HFF-Myc (cell line): Measurements from ENCODE around the gene HTT.

Experiments used
- DNase-seq: peaks from one replicate; pipeline ENCODE4 v3.0.0-alpha.2; 2011; ENCODE audit warnings: low read depth; ENCODE audit errors: extremely low read depth
- H3K4me3 ChIP-seq: replicated peaks from 2 replicates; pipeline ENCODE4 v1.5.1; 2011; ENCODE audit warnings: low read depth, mild to moderate bottlenecking, control low read depth, low read length
- TF ChIP-seq, protein P1 (sequence below): IDR thresholded peaks from 2 replicates; pipeline ENCODE4 v1.5.1; 2012; ENCODE audit warnings: mild to moderate bottlenecking, low read depth, low read length, control low read depth; ENCODE audit errors: missing control alignments

Gene HTT

GRCh38 chr4:3073158-3074077 is 1.1 kb upstream of the HTT start:
- TF ChIP-seq, protein P1, sequence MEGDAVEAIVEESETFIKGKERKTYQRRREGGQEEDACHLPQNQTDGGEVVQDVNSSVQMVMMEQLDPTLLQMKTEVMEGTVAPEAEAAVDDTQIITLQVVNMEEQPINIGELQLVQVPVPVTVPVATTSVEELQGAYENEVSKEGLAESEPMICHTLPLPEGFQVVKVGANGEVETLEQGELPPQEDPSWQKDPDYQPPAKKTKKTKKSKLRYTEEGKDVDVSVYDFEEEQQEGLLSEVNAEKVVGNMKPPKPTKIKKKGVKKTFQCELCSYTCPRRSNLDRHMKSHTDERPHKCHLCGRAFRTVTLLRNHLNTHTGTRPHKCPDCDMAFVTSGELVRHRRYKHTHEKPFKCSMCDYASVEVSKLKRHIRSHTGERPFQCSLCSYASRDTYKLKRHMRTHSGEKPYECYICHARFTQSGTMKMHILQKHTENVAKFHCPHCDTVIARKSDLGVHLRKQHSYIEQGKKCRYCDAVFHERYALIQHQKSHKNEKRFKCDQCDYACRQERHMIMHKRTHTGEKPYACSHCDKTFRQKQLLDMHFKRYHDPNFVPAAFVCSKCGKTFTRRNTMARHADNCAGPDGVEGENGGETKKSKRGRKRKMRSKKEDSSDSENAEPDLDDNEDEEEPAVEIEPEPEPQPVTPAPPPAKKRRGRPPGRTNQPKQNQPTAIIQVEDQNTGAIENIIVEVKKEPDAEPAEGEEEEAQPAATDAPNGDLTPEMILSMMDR: peak; percentile 7
- peak; percentile 29 for DNase-seq
- peak overlapping the region; percentile 50 for H3K4me3 ChIP-seq

DNA sequence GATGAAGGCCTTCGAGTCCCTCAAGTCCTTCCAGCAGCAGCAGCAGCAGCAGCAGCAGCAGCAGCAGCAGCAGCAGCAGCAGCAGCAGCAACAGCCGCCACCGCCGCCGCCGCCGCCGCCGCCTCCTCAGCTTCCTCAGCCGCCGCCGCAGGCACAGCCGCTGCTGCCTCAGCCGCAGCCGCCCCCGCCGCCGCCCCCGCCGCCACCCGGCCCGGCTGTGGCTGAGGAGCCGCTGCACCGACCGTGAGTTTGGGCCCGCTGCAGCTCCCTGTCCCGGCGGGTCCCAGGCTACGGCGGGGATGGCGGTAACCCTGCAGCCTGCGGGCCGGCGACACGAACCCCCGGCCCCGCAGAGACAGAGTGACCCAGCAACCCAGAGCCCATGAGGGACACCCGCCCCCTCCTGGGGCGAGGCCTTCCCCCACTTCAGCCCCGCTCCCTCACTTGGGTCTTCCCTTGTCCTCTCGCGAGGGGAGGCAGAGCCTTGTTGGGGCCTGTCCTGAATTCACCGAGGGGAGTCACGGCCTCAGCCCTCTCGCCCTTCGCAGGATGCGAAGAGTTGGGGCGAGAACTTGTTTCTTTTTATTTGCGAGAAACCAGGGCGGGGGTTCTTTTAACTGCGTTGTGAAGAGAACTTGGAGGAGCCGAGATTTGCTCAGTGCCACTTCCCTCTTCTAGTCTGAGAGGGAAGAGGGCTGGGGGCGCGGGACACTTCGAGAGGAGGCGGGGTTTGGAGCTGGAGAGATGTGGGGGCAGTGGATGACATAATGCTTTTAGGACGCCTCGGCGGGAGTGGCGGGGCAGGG is 568 bp downstream of the HTT start:
- H3K4me3 ChIP-seq: peak overlapping the region; percentile 76
- TF ChIP-seq, protein P1: no peak
- DNase-seq: peak; percentile 21

- H3K4me3 ChIP-seq: peak overlapping the region; percentile 76
- DNase-seq: no peak
- TF ChIP-seq, protein P1: no peak
Observed at GRCh38 chr4:3075652-3075981, 1.1 kb downstream of the HTT start.

- H3K4me3 ChIP-seq: no peak overlapping the region
- TF ChIP-seq, protein P1: no peak
- no peak for DNase-seq
Observed at GRCh38 chr4:3077796-3078195, 3.3 kb downstream of the HTT start.

- DNase-seq: no peak
- TF ChIP-seq, protein P1: no peak
- H3K4me3 ChIP-seq: no peak overlapping the region
Observed at GRCh38 chr4:3079694-3080123, 5.2 kb downstream of the HTT start.

DNA sequence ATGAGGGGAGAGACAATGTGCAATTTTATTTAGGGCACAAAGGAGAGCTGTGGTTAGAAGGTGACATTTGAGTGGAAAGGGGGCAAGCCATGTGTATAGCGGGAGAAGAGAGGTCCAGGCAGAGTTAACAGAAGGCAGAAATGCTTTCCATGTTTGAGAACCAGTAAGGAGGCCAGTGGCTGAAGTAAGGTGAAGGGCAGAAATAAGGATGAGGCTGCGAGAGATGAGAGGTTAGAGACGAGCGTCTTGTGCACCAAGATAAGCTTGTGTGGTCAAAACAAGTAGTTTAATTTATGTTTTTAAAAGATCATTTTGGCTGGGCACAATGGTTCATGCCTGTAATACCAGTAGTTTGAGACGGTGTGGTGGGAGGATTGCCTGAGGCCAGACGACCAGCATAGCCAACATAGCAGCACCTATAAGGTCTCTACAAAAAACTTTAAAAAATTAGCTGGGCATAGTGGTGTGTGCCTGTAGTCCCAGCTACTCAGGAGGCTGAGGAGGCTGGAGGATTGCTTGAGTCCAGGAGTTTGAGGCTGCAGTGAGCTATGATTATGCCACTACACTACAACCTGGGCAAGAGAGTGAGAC is 8.5 kb downstream of the HTT start:
- H3K4me3 ChIP-seq: no peak overlapping the region
- DNase-seq: no peak
- TF ChIP-seq, protein P1: no peak
